ENCODE data around the gene C1orf35.

- TF ChIP-seq, protein P1, sequence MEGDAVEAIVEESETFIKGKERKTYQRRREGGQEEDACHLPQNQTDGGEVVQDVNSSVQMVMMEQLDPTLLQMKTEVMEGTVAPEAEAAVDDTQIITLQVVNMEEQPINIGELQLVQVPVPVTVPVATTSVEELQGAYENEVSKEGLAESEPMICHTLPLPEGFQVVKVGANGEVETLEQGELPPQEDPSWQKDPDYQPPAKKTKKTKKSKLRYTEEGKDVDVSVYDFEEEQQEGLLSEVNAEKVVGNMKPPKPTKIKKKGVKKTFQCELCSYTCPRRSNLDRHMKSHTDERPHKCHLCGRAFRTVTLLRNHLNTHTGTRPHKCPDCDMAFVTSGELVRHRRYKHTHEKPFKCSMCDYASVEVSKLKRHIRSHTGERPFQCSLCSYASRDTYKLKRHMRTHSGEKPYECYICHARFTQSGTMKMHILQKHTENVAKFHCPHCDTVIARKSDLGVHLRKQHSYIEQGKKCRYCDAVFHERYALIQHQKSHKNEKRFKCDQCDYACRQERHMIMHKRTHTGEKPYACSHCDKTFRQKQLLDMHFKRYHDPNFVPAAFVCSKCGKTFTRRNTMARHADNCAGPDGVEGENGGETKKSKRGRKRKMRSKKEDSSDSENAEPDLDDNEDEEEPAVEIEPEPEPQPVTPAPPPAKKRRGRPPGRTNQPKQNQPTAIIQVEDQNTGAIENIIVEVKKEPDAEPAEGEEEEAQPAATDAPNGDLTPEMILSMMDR (IDR thresholded peaks at IDR 0.05): no peak
- TF ChIP-seq POLR2A (IDR thresholded peaks at IDR 0.05): no peak
Measured at GRCh38 chr1:228106800-228107054, 3.6 kb upstream of the C1orf35 start.
